GM18868 (cell line): Measurements from ENCODE around the gene NRL.
A peak's percentile ranks its signal among the peaks of the same experiment; 100 is the strongest.
"Not testable (repeated sequence)": the region's sequence is repeated elsewhere in the genome, so short reads cannot be mapped to it uniquely, and the experiment has no call there.

ENCODE experiments used
- ATAC-seq: cut with Tn5 transposase; IDR thresholded peaks from one replicate; pipeline ENCODE4 v1.9.1; 2021; ENCODE audit warnings: mild to moderate bottlenecking, moderate library complexity; ENCODE audit not compliant: unreplicated experiment

Gene NRL

DNA sequence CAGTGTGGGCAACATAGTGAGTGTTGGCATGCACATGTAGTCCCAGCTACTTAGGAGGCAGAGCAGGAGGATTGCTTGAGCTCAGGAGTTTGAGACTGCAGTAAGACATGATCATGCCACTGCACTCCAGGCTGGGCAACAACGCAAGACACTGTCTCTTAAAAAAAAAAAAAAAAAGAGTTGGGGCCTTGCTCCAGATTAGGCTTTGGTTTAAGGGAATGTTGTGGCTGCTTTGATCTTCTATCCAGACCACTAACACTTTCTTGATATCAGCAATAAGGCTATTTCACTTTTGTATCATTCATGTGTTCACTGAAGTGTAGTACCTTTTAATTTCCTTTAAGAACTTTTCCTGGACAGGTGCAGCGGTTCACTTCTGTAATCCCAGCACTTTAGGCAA is 12.9 kb upstream of the NRL start:
- no peak for ATAC-seq

- no peak for ATAC-seq
These were observed 12.2 kb upstream of the NRL start for GRCh38 chr14:24126939-24127338.

GRCh38 chr14:24123424-24124417 is 9.0 kb upstream of the NRL start:
- ATAC-seq, result peak; percentile 85

- ATAC-seq, result no peak
These were observed 8.1 kb upstream of the NRL start for GRCh38 chr14:24122898-24123297.

DNA sequence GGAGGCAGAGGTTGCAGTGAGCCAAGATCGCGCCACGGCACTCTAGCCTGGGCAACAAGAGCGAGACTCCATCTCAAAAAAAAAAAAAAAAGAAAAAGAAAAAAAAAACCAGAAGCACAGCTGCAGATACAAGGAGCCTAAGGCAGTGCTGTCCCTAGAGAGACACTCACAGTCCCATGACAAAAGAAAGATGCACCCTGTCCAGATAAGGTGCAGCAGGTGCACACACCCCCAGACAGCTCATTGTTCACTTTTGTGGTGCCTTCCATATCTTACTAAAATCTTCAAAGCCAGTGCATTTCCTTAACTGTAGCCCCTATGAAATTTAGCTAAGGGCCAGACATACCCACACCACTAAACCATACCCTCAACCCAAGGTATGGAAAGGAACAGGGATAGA is 7.7 kb upstream of the NRL start:
- no peak for ATAC-seq

GRCh38 chr14:24121210-24121609 is 6.5 kb upstream of the NRL start:
- no peak for ATAC-seq

DNA sequence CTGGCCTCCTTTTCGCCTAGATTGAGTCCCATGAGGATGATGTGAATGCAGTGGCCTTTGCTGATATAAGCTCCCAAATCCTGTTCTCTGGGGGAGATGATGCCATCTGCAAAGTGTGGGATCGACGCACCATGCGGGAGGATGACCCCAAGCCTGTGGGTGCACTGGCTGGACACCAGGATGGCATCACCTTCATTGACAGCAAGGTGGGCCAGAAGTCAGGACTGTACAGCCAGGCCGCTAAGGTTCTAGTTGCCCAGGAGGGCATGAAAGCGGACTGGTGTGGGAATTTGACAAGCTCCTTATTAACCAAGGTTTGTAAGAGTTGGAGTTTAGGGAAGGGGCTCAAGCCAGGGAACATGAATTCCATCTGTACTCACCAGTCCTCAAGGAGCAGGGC is 4.9 kb upstream of the NRL start:
- ATAC-seq, result no peak

DNA sequence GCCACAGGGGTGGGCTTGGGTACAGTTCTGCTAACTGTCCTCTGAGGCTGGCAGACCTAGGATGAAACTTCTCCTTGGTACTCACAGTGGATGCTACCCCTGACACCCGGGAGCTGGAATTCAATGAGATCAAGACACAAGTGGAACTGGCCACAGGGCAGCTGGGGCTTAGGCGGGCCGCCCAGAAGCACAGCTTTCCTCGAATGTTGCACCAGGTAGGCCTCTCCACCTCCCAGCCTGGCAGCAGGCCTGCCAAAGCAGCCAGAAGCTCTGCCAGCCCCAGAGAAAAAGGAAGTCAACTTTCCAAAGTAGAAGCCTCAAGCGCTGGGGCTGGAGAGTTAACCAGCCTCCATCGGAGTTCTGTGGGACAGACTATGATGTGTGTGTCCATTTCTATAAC is 2.4 kb upstream of the NRL start:
- no peak for ATAC-seq

DNA sequence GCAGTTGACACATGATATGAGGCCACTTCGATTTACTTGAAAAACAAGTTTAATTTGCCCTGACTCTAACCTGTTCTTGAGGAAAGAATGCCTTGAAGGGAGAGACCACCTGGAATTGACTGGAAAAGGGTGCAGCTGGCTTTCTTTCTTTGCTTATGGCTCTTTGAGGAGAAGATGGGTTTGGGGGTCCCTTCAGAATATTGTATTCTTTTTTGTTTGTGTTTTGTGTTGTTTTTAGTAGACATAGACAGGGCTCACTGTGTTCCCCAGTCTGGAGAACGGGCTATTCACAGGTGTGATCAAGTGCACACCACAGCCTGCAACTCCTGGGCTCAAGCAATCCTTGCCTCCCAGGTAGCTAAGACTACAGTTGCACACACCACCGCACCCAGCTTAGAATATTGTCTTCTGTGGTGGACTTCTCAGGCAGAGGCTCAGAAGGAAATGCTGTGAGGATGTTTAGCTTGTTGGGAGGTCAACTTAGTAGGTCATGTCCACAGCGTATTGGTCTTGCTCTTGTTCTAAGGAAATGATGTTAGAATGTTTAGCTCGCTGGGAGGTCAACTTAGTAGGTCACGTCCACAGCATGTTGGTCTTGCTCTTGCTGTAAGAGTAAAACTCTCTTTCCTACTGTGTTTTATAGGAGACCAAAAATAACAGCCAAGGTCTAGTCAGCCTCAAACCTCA is 1.5 kb upstream of the NRL start:
- ATAC-seq, result no peak

DNA sequence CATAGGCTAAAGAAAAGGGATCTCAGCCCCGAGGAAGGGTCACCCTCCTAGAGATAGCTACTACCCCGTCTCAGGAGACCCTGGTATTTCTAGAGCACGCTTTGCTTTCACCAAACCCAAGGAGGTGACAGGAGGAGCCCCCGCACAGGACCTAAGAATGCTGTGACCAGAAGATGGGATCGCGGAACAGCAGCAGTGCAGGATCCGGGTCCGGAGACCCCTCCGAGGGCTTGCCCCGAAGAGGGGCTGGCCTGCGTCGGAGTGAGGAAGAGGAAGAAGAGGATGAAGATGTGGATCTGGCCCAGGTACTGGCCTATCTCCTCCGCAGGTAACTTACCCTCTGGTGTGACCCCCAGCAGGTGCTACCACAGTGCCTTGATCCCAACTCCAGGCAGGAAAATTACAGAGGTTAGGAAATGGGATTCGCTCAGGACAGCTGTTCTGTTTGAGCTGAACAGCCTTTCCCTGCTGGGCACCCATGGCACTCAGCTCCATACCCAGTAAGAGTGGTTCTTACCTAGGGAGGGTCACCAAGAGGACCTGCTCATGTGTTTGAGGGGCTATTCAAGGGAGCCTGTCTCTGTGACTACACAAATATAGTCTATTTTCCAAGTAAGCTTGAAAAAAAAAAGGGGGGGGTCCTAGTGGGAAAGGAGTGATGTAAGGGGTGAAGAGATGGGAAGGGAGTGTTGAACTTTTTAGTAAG is 826 bp upstream of the NRL start:
- ATAC-seq, result no peak

- peak; percentile 26 for ATAC-seq
These were observed 783 bp downstream of the NRL start for GRCh38 chr14:24113801-24114531.

GRCh38 chr14:24113379-24113800 is 1.4 kb downstream of the NRL start:
- no peak for ATAC-seq

- ATAC-seq, result no peak
These were observed 4.2 kb downstream of the NRL start for GRCh38 chr14:24110523-24110922.

DNA sequence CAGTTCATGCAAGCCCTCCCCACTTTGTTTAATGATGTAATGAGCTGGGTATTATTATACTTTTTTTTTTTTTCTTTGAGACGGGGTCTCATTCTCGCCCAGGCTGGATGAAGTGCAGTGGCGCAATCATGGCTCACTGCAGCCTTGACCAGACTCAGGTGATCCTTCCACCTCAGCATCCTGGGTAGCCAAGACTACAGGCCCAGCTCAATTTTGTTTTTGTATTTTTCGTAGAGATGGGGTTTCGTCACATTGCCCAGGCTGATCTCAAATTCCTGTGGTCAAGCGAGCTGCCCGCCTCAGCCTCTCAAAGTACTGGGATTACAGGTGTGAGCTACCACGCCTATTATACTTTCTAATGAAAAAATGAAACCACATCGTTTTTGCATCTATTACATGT is 4.7 kb downstream of the NRL start:
- ATAC-seq, result no peak

- ATAC-seq, result no peak
These were observed 6.3 kb downstream of the NRL start for GRCh38 chr14:24108336-24108874.

- ATAC-seq, result no peak
These were observed 8.0 kb downstream of the NRL start for GRCh38 chr14:24106672-24107271.

DNA sequence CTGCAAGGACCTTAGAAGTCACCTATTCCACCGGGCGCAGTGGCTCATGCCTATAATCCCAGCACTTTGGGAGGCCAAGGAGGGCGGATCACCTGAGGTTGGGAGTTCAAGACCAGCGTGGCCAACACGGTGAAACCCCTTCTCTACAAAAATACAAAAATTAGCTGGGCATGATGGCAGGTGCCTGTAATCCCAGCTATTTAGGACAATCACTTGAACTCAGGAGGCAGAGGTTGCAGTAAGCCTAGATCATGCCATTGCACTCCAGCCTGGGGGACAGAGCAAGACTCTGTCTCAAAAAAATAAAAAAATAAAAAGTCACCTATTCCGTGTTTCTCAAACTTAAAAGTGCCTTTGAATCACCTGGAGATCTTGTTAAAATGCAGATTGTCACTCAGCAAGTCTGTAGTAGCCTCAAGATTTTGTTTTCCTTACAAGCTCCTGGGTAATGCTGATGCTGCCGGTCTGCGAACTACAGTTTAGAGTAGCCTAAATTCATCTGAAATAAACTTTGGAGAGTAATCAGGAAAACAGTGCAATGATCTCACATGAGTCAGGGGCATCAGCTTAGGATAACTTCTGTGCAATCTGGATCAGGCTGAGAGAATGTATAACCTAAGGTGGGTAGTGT is 9.0 kb downstream of the NRL start:
- not testable (repeated sequence) for ATAC-seq

DNA sequence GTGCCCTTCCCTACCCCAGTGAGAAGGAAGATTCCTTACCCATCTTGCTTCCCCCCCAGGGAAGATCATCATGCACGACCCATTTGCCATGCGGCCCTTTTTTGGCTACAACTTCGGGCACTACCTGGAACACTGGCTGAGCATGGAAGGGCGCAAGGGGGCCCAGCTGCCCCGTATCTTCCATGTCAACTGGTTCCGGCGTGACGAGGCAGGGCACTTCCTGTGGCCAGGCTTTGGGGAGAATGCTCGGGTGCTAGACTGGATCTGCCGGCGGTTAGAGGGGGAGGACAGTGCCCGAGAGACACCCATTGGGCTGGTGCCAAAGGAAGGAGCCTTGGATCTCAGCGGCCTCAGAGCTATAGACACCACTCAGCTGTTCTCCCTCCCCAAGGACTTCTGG is 11.3 kb downstream of the NRL start:
- no peak for ATAC-seq

DNA sequence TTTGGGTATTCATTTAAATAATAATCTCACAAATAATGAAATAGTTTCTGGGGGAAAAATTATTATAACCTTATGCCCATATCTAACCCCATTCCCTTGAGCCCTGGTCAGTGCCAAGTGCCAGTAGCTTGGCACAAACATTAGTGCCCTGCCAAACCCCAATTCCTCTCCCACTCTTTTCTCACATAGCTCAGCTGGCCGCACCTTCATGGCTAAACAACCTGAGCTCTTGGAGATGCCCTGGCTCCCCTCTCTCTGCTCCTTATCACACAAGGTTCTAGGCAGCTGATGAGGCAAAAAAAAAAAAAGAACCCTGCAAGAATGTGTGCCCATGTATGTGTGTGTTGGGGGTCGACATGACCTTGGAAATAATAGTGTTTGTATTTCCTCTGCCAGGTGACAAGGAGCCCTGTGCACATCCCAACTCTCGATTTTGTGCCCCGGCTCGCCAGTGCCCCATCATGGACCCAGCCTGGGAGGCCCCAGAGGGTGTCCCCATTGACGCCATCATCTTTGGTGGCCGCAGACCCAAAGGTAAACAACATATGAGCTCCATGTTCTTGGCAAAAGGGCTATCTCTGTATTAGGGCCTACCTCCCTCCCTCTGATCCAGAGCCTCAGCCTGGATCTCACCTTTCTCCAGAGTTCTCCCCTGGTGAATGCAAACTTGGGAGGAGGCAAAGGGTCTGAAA is 12.2 kb downstream of the NRL start:
- no peak for ATAC-seq
